NCI-H1092 (cell line): ENCODE results near the gene KIAA1755.

Experiments
- DNase-seq: peaks from one replicate; lab custom pipeline; 2025; lab: John Stamatoyannopoulos, UW

Gene KIAA1755

GRCh38 chr20:38203981-38204357 lies 56.6 kb downstream of the KIAA1755 start:
- no peak for DNase-seq

GRCh38 chr20:38203337-38203980 lies 57.1 kb downstream of the KIAA1755 start:
- DNase-seq = no peak

GRCh38 chr20:38202982-38203293 lies 57.6 kb downstream of the KIAA1755 start:
- no peak for DNase-seq

- no peak for DNase-seq
These were observed 58.2 kb downstream of the KIAA1755 start for GRCh38 chr20:38202153-38202981.

GRCh38 chr20:38201356-38201755 lies 59.2 kb downstream of the KIAA1755 start:
- no peak for DNase-seq

- DNase-seq = no peak
These were observed 59.9 kb downstream of the KIAA1755 start for GRCh38 chr20:38200646-38201045.

GRCh38 chr20:38199501-38200390 lies 60.8 kb downstream of the KIAA1755 start:
- DNase-seq = no peak

GRCh38 chr20:38198238-38198861 lies 62.2 kb downstream of the KIAA1755 start:
- no peak for DNase-seq

GRCh38 chr20:38197619-38198018 lies 62.9 kb downstream of the KIAA1755 start:
- DNase-seq = no peak

GRCh38 chr20:38197217-38197616 lies 63.3 kb downstream of the KIAA1755 start:
- DNase-seq = no peak

- no peak for DNase-seq
These were observed 63.9 kb downstream of the KIAA1755 start for GRCh38 chr20:38196592-38196991.

- no peak for DNase-seq
These were observed 64.5 kb downstream of the KIAA1755 start for GRCh38 chr20:38196076-38196475.

GRCh38 chr20:38195521-38195920 lies 65.0 kb downstream of the KIAA1755 start:
- no peak for DNase-seq

GRCh38 chr20:38194971-38195504 lies 65.5 kb downstream of the KIAA1755 start:
- DNase-seq = no peak

GRCh38 chr20:38193586-38194105 lies 66.9 kb downstream of the KIAA1755 start:
- DNase-seq = no peak

- no peak for DNase-seq
These were observed 68.1 kb downstream of the KIAA1755 start for GRCh38 chr20:38192323-38192885.

GRCh38 chr20:38191654-38192053 lies 68.9 kb downstream of the KIAA1755 start:
- no peak for DNase-seq

GRCh38 chr20:38190936-38191371 lies 69.6 kb downstream of the KIAA1755 start:
- no peak for DNase-seq

- no peak for DNase-seq
These were observed 70.4 kb downstream of the KIAA1755 start for GRCh38 chr20:38190166-38190565.

- no peak for DNase-seq
These were observed 73.0 kb downstream of the KIAA1755 start for GRCh38 chr20:38187517-38187916.

- DNase-seq = no peak
These were observed 73.7 kb downstream of the KIAA1755 start for GRCh38 chr20:38186788-38187221.
